ENCODE measurements around the gene AP1G2. TPM values are rescaled to one million over a fixed set of nuclear protein-coding genes. Genes with fewer than 3 reads are reported as not detected.

The AP1G2 gene
- total and polyA plus RNA-seq, 2 of the 13 experiments (the other 11 are each of a cell fraction or from before 2014, with no cell fraction given) = 96.9 to 611 TPM

- TF ChIP-seq ZBTB49 (CRISPR knock-in tag; IDR thresholded peaks at IDR 0.05; ENCODE audit: borderline replicate concordance) = peak; percentile 87; the same call in 1 of the 2 replicates
- TF ChIP-seq BORCS8-MEF2B (CRISPR knock-in tag; IDR thresholded peaks at IDR 0.05) = peak; percentile 99
- peak; percentile 99 for TF ChIP-seq GTF3A (CRISPR knock-in tag; conservative IDR thresholded peaks at IDR 0.05)
- TF ChIP-seq ZXDC (CRISPR knock-in tag; IDR thresholded peaks at IDR 0.05) = peak; percentile 98; the same call in 1 of the 2 replicates
- TF ChIP-seq ZNF567 (CRISPR knock-in tag; IDR thresholded peaks at IDR 0.05; ENCODE audit: borderline replicate concordance) = peak; percentile 99
- peak; percentile 98 for TF ChIP-seq ZBTB7B (CRISPR knock-in tag; IDR thresholded peaks at IDR 0.05)
- TF ChIP-seq ZFP37 (CRISPR knock-in tag; IDR thresholded peaks at IDR 0.05; ENCODE audit: borderline replicate concordance) = peak; percentile 98
- peak; percentile 99 for TF ChIP-seq ZNF747 (CRISPR knock-in tag; IDR thresholded peaks at IDR 0.05; ENCODE audit: borderline replicate concordance)
- peak; percentile 92 for TF ChIP-seq DBP (CRISPR knock-in tag; IDR thresholded peaks at IDR 0.05; ENCODE audit: not compliant biosample characterization)
- peak; percentile 98 for TF ChIP-seq HINFP (CRISPR knock-in tag; IDR thresholded peaks at IDR 0.05; ENCODE audit: low read depth)
- peak in 1 of 2 experiments; percentile 54; a peak in 1 of 4 replicates for TF ChIP-seq EP300 (IDR thresholded peaks at IDR 0.05; ENCODE audit: low read depth in 2 of 2, low read length in 2 of 2)
- peak; percentile 72 for TF ChIP-seq EP300 (CRISPR knock-in tag; IDR thresholded peaks at IDR 0.05; ENCODE audit: borderline replicate concordance)
- TF ChIP-seq SALL1 (CRISPR knock-in tag; IDR thresholded peaks at IDR 0.05) = peak; percentile 97
- no peak; the same call in 1 of the 2 replicates for TF ChIP-seq SP5 (CRISPR knock-in tag; IDR thresholded peaks at IDR 0.05; ENCODE audit: borderline replicate concordance, low read depth)
- peak; percentile 93 for TF ChIP-seq ISL2 (CRISPR knock-in tag; IDR thresholded peaks at IDR 0.05)
- TF ChIP-seq ZNF460 (CRISPR knock-in tag; IDR thresholded peaks at IDR 0.05; ENCODE audit: borderline replicate concordance) = peak; percentile 84; the same call in 1 of the 2 replicates
- TF ChIP-seq MEF2D (CRISPR knock-in tag; IDR thresholded peaks at IDR 0.05) = peak; percentile 96
- TF ChIP-seq REPIN1 (CRISPR knock-in tag; IDR thresholded peaks at IDR 0.05; ENCODE audit: borderline replicate concordance, low read depth) = peak; percentile 100
- peak; percentile 99 for TF ChIP-seq ZNF781 (CRISPR knock-in tag; IDR thresholded peaks at IDR 0.05; ENCODE audit: borderline replicate concordance, not compliant biosample characterization)
- TF ChIP-seq NFATC3 (CRISPR knock-in tag; IDR thresholded peaks at IDR 0.05) = peak; percentile 99
- TF ChIP-seq NFYC (CRISPR knock-in tag; IDR thresholded peaks at IDR 0.05) = peak; percentile 60
These were observed 11.5 kb downstream of the AP1G2 start, which contains the start of gene THTPA (continued) for GRCh38 chr14:23555882-23556699.
